HG03039 (cell line): ENCODE measurements around the gene TNFRSF11A.

Experiments used
- ATAC-seq: cut with Tn5 transposase; IDR thresholded peaks from one replicate; pipeline ENCODE4 v1.9.1; 2021; ENCODE audit warnings: mild to moderate bottlenecking, moderate library complexity; ENCODE audit not compliant: unreplicated experiment

The TNFRSF11A gene

DNA sequence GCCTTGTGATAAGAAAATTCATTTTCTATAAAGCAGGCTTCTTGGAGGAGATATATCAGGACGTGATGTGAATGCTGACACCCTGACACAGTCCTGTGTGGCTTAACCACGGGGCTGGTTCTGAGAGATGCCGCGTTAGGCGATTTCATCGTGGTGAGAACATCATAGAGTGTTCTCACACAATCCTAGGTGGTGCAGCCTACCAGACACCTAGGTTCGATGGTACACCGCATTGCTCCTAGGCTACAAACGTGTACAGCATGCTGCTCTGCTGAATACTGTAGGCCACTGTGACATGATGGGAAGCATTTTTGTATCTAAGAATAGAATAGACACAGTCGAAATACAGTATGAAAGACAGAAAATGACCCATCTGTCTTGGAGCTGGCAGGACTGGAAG is 82.5 kb downstream of the TNFRSF11A start:
- ATAC-seq: no peak

DNA sequence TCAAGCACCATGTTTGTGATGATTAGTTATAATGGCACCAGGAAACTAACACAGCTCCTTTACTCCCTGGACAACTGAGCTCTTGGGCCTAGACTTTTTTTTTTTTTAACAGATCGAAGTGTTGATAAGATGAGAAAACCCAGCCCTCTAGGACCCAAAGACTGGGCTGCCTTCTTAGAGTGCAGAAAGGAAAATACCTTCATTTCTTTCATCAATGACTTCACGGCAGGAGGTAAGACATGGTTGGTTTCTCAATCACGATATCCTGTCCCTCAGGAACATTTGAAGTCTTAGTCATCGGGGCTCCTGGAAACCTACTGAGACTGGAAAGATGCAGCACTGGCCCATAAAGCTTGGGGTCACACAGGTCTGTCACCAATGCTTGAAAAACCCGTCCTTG is 84.7 kb downstream of the TNFRSF11A start:
- no peak for ATAC-seq

DNA sequence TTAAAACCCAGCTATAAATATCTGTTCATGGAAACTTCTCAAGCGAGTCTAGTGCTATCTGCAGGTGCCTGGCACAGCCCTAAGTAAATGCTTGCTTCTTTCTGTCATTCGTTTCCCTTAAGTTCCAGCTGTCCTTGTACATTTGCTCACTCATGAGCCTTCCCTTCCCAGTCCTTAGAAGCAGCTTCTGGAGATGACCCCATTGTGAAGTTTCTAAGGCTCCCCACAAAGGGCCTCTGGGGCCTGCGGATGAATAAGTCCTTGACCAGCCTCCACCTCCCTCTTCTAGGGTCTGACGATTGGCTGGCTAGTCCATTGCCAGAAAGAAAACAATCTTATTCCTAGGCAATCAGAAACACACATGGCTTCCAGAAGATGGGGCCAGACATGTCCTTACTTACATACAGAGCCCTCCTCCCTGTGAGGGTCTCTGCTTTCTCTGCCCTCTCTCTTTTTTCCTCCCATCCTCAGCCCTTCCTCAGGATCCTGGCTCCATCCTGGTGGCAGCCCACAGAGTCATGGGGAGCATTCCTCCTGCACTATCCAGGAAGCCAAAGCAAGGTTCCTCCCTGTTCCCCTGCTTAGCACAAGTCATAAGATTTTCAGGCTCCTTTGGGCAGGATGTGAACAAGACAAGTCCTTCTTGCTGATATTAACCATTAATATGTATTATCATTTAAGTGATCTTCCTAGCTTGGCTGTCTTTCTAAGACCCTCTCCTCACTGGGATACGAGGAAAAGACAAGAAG is 87.3 kb downstream of the TNFRSF11A start:
- no peak for ATAC-seq

DNA sequence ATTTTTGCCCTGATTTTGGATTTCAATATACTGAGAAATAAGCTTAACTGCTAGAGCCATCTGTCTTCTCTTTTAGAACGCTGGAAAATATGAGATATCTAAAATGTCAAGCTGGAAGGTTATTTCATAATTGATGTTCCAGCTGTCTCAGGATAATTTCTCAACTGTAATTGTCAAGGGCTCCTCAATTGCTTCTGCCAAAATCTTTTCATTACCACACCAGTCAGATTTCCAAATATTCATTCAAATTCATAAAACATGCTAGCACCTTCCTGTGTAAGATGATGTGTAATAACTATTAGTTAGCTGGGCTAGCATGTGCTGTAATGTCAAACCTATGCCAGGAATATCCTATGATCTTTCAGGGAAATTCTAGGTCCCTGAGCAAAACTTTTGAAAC is 88.1 kb downstream of the TNFRSF11A start:
- no peak for ATAC-seq

DNA sequence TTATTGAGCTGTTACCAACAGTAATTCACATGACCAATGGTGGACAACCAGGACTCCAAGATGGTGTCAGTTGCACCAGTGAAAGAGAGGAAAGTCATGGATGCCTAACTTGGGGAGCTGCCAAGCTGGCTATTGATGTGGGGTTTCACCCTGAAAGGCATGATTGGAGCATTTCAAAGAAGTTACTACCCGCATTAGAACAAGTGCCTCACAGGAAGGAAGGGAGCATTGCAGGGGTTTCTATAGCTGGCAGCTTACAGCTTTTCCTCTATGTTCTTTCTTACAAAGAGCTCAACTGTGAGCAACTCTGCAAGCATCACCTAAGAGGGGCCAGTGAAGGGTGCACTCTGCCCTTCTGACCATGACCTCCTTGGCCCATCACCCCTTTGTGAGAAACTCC is 93.1 kb downstream of the TNFRSF11A start:
- no peak for ATAC-seq

DNA sequence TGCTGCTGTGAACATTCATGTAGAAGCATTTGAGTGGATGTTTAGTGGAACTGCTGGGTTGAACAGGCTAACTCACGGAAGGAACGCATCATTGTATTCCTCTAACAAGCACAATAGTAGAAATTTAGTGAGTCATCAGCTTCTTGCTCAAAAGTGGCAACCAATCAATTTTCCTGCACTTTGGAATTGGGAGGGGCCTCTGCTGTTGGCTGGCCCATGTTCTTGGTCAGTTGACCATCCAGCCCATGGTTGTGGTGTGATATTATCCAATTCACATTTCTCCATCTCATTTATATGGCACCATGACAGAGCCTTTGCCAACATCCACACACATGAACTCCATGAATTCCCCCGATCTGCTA is 95.0 kb downstream of the TNFRSF11A start:
- ATAC-seq: no peak

DNA sequence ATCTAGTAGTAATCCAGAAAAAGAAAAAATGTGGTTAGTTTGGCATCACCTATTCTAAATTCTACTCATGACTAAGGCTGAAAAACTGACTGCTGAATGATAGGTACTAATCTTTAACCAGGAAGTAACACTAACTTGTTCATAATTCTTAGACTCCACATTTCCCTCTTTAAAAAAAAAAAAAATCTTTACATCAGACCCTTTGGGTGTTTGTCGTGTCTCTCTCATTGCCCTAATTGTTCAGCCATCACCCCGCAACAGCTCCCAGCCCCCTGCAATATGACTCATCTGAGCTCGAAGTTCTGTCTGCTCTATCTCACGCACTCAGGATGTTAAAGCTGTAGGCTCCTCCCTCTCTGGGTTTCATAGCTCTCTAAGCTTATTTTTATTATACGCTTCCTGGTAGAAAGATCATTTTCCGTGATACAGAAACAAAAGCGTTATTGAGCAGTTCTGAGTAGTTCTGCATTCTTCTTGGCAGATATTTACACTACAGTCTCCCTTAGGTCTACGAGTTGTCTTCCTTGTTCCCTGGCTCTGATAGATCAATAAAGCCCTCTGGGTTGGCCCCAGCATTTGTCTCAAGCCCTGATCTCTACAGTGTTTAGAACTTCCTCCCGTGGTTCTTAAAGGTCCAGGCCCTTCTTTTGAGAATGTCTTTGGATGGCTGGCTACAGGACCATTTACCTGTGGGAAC is 95.6 kb downstream of the TNFRSF11A start:
- ATAC-seq: peak; percentile 92

DNA sequence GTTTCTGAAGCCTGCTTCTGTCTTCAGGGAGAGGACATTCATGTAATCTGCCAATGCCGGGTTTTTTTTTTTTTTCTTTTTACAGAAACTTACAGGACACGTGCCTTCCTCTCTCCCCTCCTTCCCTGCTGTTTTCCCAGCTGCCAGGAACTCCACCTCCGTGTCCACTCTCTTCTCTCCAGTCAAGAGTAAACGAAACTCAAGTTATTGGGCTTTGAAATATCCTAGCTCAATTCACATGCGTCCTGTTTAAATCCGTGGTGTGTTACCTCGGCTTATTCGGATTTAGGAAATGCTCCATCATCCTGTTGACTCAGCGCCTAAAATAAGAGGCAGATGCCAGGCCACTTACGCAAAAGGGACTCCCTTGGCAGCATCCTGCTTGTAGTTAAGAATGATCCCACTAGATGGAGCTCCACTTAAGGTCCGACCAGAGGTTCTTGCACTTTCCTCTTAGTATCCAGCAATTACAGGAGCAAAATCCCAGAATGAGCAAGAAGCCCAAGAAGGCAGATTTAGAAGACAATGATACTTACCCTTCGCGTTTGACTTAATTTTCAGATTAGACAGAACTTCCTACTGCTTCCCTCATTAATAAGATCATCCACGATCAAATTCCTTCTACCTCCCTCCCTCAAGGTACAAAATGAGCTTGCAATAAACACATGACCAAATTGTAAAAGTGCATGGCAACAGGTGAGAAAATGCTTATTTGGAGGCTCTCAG is 100.5 kb downstream of the TNFRSF11A start:
- ATAC-seq: peak; percentile 55

DNA sequence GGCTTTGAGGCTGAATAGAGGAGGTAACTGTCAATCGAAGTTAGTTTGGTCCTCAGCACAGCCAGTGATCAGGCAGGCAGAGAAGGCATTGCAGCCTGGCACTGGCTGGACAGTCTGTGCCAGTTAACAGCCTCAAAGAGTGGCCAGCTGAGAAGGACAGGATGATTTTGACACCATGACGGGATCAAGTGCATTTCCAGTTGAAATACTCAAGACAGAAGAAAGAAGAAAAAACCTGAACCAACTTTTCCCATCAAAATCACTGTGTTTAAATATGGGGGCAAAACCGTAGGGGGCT is 101.0 kb downstream of the TNFRSF11A start:
- no peak for ATAC-seq

DNA sequence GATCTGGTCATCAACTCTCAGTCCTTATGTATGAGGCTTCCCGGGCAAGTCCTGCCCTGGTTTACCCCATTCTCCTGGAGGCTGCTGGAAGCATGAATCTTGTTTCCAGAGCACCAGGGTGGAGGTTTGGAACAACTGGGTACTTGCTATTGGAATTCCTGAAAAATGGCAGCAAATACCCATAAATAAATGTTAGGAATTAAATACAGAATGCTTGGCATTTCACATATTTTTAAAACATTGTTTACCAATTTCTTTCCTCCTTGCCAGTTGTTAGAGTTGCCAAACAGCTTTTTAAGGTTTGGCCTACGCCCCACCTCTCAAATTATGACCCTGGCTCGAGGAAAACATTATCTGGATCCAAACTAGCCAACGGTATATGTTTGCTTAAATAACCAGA is 107.1 kb downstream of the TNFRSF11A start:
- no peak for ATAC-seq

DNA sequence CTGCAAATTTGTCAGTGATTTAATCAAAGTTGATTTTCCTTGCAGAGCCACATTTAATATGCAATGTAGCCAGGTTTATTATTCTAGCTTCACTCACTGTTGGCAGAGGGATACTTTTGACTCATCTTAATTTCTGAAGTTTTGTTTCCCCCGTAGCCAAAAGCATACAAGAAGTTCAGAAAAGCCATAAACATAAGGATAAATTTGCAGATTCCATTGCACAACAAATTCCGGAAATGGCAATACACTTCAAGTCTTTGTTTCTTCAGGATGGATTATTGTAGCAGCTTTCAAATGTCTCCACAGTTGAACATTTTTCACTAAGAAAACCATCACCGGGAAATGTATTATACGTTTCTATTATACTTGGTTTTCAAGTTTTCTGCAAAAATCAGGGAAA is 109.7 kb downstream of the TNFRSF11A start:
- no peak for ATAC-seq

DNA sequence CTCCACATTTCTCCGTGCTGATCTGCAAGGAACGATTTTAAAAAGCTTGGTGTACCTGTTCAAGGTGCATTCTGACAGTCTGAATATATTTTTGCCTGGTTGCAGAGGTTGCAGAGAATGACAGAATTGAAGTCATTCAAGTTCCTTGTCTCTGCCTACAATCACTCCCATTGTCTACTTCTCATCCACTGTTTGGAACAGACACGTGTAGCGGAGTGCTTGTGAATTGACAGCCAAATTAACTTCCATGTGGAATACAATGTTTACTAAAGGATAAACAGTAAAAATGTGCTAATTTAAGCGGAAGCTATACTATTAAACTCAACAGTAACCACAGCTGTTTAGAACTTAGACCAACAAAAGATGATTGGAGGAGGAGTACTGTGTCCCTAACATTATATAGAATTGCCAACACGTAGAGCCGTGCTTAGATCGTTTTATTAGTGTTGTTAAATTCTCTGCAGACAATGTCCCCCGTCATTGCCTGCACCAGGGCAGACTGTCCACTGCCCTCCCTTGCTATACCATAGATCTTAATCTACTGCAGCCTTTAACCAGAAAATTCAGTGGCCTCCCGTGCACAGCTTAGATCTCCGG is 110.4 kb downstream of the TNFRSF11A start:
- no peak for ATAC-seq

DNA sequence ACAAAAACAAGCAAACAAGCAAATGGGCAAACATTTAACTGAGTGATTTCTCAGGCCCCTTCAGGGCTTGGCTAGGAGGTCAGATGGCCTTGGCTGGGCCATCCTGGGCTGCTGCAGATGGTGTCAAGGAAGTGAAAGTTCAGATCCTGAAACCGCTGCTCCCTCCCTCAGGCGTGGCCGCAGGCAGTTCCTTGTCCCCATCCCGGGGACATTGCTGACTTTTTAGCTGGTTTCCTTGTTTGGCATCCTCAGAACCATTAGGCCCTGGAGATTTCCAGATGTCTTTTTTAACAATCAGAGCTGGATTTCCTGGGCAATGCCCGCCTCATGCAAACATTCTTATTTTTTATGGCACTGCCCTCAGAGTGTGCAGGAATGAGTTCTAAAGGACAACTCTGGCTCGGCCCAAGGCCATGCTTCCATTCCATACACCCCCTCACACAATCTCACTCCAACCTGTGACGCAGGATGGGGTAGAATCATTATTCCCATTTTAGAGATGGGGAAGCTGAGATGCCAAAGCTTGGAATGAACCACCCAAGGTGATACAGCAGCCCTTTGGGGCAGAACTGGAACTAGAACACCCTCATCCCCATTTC is 111.6 kb downstream of the TNFRSF11A start:
- no peak for ATAC-seq

DNA sequence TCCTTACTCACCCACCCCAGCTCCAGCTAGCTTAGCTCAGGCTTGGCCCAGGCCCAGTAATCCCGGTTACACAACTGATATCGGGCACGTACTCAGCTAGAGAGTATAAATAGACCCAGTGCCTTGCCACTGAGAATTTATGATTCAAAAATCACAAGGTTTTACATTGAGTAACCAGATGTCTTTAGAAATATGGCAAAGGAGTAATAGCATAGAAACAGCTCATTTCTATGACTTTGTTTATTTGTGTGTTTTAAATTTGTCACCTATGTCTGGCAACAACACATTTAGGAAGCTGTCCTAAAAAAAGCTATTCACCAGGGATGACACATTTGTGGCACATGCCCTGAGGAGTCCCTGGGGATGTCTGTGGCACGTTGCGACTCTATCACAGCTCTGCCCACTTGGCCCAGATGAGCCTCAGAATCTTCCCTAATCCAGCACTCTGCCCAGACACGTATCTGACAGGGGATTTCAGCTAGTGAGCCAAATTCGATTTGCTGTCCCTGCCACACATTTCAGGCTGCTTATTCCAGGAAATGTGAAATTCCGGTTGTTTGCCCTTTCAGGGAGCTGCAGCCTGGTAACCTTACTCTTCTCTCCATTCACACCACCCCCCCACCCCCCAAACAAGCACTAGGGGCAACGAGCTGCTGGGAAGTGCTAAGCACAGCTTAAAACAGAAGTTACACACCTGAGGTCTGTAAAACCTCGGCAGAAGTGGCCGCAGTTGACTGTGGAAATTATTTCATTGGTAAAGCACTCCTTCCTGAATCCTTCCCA is 112.3 kb downstream of the TNFRSF11A start:
- ATAC-seq: no peak

DNA sequence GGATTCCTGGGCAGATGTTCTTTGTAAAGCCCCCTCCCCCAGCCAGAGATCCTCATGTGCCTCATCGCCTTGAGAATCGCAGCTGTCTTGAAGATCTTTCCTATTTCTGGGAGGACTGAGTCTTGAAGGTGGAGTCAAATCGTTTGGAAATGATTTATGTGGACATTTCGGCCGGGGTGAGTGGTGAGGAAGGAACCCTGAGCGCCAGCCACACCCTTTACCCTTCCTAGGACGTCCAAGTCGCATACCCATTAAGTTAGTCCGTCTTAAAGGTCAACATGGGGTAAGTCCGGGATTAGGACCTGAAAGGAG is 112.9 kb downstream of the TNFRSF11A start:
- no peak for ATAC-seq

DNA sequence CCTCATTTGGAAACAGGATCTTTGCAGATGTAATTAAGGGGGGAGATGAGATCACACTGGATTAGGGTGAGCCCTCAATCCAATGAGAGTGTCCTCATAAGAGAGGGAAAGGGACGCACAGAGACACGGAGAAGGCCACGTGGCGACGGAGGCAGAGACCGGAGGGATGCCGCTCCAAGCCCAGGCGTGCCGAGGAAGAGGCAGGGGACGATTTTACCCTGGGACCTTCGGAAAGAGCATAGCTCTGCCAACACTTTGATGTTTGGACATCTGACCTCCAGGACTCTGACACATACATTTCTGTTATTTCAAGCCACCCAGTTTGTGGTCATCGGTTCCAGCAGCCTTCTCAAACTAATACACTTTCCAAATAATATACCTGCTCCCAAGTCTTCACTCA is 113.3 kb downstream of the TNFRSF11A start:
- ATAC-seq: no peak

DNA sequence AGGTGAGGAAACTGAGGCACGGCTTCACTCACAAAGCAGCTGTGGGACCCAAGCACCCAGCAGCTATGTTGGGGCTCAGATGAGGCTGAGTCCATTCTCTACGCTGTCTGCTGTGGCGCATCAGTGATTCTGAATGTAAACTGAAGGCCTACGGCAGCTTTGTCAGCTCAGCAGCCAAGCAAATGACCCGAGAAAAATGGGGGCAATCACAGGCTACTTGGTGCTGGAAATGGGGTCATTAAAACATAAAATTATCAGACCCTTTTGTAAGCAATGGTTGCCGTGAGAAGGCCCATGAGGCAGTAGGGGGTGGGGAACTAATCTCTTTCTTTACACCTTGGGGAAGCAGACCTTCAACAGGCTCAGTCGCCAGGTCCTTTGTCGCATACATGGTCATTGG is 113.8 kb downstream of the TNFRSF11A start:
- ATAC-seq: no peak
